Stimulated activated CD4-positive, alpha-beta T cell treated with anti-CD3 and anti-CD28 coated beads, TNF-alpha, amount 100 ng/mL, for 24 hours (primary cell): ENCODE measurements around the gene MBNL2.

ENCODE experiments used
- DNase-seq, 3 experiments: peaks; one replicate each; pipeline ENCODE4 v3.0.0-alpha.2; 2020; ENCODE audit warnings: low read depth in 3 of 3

The MBNL2 gene

GRCh38 chr13:97253581-97254293, 31.6 kb downstream of the MBNL2 start:
- no peak for DNase-seq

GRCh38 chr13:97254816-97255215, 32.7 kb downstream of the MBNL2 start:
- DNase-seq, result no peak

- no peak for DNase-seq
Measured at GRCh38 chr13:97255515-97256021, 33.4 kb downstream of the MBNL2 start.

GRCh38 chr13:97256343-97256783, 34.2 kb downstream of the MBNL2 start:
- DNase-seq, result no peak

- DNase-seq, result no peak
Measured at GRCh38 chr13:97257228-97257755, 35.2 kb downstream of the MBNL2 start.

- DNase-seq, result no peak
Measured at GRCh38 chr13:97257800-97258799, 36.0 kb downstream of the MBNL2 start.

- DNase-seq, result no peak
Measured at GRCh38 chr13:97258801-97259200, 36.7 kb downstream of the MBNL2 start.

GRCh38 chr13:97259410-97259797, 37.3 kb downstream of the MBNL2 start:
- DNase-seq, result no peak

GRCh38 chr13:97259798-97260714, 37.9 kb downstream of the MBNL2 start:
- DNase-seq, result no peak

- no peak for DNase-seq
Measured at GRCh38 chr13:97261254-97262005, 39.3 kb downstream of the MBNL2 start.

GRCh38 chr13:97262058-97262457, 39.9 kb downstream of the MBNL2 start:
- no peak for DNase-seq

- DNase-seq, result no peak
Measured at GRCh38 chr13:97263160-97263559, 41.0 kb downstream of the MBNL2 start.

GRCh38 chr13:97264663-97265062, 42.5 kb downstream of the MBNL2 start:
- no peak for DNase-seq

- no peak for DNase-seq
Measured at GRCh38 chr13:97266332-97266731, 44.2 kb downstream of the MBNL2 start.

GRCh38 chr13:97266772-97267417, 44.8 kb downstream of the MBNL2 start:
- no peak for DNase-seq

GRCh38 chr13:97267418-97268059, 45.4 kb downstream of the MBNL2 start:
- no peak for DNase-seq

- no peak for DNase-seq
Measured at GRCh38 chr13:97268772-97269171, 46.6 kb downstream of the MBNL2 start.

- no peak for DNase-seq
Measured at GRCh38 chr13:97269603-97270002, 47.5 kb downstream of the MBNL2 start.

- no peak for DNase-seq
Measured at GRCh38 chr13:97272526-97272925, 50.4 kb downstream of the MBNL2 start.
